HG02571 (cell line): Measurements from ENCODE around the gene ZNF764.
"Not testable (repeated sequence)": the region's sequence is repeated elsewhere in the genome, so short reads cannot be mapped to it uniquely, and the experiment has no call there.

Experiments
- ATAC-seq: cut with Tn5 transposase; IDR thresholded peaks from one replicate; pipeline ENCODE4 v1.9.1; 2021; ENCODE audit warnings: mild to moderate bottlenecking, moderate library complexity; ENCODE audit not compliant: unreplicated experiment

The ZNF764 gene

GRCh38 chr16:30528799-30529457 is 29.2 kb downstream of the ZNF764 start:
- ATAC-seq: no peak

DNA sequence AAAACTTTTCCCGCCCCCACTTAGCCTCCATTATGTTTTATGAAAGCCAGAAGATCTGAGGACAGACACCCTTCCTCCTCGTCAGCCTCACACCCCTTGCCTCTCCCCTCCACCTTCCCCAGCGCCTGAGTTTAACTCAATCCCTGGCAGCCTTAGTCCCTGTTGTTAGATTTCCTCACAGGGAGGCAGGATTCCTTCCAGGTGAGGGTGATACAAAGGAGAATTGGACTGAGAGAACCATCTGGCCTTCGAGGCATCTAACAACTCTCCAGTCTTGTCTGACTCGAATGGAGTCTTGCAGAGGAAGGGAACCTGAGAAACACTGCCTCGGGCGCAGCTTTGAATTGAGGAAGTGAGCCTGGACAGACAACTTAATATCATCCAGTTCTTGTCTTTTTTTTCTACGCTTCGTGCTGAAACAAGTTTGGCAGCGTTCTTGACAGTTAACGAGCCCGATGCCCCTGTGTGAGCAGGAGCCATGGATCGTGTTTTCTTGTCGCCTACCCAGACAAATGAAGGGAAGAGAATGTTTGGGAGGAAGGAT is 30.5 kb downstream of the ZNF764 start:
- no peak for ATAC-seq

DNA sequence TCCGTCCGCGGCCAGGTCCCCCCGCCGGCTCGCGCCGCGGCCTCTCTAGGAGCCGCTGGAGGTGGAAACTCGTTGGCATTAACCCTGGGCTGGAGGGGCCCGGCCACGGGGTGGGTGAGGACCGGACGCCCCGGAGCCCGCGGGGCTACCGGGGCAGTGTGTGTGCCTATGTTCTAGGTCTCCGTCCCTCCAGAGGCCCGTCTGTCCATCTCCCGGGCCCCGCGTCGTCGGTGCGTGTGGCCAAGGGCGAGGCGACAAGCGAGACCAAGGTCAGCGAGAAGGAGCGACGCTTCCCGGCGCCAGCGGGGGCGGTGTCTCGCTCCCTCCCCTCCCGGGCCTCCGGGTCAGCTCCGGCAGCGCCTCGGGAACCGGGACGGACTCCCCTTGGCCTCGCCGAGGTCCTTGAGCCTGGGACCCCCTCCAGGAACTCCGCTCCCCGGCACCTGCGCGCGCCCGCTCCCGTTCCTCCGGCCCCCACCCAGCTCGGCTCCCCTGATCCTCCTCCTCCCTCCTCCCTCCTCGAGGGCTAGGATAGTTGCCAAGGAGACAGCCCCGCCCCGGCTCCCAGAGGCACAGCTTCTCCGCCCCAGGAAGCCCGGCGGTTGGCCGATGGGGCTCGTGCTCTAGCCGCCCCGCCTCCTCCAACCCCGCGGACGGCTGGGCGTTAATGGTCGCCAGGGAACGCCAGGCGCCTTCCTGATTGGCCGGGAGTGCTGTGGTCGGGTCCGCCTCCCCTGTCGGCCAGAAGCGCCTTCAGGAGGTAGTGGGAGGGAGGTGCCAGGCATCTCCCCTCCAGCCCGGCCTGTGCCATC is 31.1 kb downstream of the ZNF764 start:
- peak; percentile 79 for ATAC-seq

- ATAC-seq: peak; percentile 30
Measured at GRCh38 chr16:30526137-30526822, 31.9 kb downstream of the ZNF764 start, which contains the start of gene ZNF768. Gene ZNF768 (minus strand): TSS chr16:30526566. CDS start chr16:30526413, 153 bp downstream.

DNA sequence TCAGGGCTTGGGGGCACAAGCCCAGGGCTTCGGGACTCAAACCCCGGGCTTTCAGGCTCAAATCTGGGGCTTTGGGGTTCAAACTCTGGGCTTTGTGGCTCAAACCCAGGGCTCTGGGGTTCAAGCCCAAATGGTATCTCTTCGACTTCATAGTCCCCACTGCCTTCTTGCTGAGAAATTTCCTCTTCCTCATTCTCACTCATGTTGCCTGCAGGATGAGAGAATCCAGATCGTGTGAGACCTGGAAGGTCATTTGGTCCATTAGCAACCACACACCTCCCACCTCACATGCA is 32.4 kb downstream of the ZNF764 start:
- no peak for ATAC-seq

DNA sequence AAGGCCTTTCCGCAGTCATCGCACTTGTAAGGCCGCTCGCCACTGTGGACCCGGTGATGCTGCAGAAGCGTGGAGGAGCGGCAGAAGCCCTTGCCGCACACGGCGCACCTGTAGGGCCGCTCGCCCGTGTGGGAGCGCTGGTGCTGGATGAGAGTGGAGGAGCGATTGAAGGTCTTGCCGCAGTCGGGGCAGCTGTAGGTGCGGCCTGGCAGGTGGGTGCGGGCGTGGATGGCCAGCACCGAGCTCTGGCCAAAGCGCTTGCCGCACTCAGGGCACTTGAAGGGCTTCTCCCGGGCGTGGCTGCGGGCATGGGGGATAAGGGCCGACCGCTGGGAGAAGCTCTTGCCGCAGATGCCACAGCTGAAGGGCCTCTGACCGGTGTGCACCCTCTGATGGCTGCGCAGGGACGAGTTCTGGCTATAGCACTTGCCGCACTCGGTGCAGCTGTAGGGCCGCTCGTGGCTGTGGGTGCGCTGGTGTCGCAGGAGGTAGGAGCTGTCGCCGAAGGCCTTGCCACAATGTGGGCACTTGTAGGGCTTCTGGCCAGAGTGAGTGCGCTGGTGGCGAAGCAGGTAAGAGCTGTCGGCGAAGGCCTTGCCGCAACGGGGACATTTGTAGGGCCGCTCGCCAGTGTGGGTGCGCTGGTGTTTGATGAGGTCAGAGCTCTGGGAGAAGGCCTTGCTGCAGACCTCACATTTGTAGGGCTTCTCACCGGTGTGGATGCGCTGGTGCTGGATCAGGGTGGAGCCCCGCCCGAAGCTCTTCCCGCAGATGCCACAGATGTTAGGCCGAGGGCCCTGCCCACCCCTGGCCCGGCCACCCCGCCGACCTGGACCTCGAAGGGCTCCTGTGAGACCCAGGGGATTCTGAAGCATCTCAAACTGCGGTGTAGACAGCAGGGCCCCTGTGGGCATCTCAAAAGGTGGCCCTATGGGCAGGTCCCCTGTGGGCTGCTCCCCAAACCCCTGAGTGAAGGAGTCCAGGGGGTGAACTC is 33.3 kb downstream of the ZNF764 start:
- ATAC-seq: no peak

- ATAC-seq: no peak
Measured at GRCh38 chr16:30523768-30524574, 34.2 kb downstream of the ZNF764 start.

GRCh38 chr16:30522702-30523463 is 35.3 kb downstream of the ZNF764 start:
- not testable (repeated sequence) for ATAC-seq

DNA sequence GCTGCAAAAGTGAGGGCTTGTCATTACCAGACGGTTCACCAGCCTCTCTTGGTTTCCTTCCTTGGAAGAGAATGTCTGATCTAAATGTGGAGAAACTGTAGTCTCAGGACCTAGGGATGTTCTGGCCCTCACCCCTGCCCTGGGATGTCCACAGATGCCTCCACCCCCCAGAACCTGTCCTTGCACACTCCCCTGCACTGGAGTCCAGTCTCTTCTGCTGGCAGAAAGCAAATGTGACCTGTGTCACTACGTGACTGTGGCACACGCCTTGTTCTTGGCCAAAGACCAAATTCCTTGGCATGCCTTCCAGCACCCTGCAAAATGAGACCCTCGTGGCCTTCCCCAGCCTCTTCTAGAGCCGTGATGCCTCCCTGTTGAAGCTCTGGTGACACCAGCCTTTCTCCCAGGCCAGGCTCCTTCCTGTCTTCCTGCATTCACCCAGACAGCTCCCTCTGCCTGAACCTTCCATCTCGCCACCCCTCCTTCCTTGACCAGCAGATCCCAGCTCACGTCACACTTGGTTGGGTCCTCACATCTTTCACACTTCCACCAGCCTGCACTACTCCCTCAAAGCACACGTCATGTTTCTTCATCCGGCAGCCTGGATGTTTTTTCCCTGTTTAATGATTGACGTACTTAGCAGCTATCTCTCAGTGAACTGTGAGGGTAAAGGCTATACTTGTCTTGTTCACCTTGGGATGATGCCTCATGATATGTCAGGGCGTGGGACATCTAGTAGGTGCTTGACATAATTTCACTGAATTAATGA is 36.1 kb downstream of the ZNF764 start:
- ATAC-seq: no peak

GRCh38 chr16:30521476-30521872 is 36.7 kb downstream of the ZNF764 start:
- no peak for ATAC-seq

- ATAC-seq: no peak
Measured at GRCh38 chr16:30519120-30520049, 38.8 kb downstream of the ZNF764 start.

- ATAC-seq: no peak
Measured at GRCh38 chr16:30518552-30518951, 39.6 kb downstream of the ZNF764 start.

DNA sequence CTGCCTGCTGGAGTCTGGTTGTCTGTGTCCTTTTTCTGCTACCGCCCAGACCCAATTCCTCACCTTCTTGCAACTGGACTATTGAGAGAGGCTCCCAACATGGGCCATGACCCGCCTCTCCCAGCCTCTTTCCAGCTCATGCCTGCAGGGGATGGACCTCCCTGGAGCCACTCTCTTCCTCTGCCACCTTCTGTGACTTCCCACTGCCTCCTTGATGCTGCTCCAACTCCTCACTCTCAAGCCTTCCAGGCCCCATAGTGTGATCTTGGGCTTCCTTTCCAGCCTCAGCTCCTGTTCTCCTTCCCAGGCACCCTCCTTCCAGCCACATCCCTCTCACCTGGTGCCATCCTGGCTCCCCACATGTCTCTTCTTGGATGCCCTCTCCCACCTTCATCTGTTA is 42.9 kb downstream of the ZNF764 start:
- no peak for ATAC-seq

- ATAC-seq: no peak
Measured at GRCh38 chr16:30511509-30511908, 46.7 kb downstream of the ZNF764 start.

DNA sequence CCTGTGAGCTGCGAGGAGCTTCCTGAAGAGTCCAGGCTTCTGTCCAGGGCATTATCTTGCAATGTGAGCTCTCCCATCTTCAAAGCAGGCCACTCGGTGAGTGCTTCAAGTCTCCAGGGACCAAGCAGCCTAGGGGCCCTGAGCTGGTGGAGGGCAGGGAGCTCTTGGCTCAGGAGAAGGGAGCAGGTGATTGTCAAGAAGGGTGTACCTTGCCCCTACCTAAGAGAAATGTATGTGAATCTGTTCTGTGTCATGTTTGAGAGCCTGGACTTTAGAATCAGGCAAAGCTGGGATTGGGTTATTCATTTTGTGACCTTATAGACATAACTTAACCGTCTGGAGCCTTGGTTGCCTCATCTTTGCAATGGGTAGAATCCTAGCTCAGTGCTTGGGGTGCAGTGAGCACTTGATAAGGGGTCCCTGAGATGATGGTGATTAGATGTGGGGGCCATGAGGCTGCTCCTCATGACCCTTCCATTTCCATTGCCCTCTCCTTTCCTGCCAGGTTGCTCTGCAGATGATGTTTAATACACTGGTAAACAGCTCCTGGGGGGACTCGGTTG is 47.7 kb downstream of the ZNF764 start:
- no peak for ATAC-seq

DNA sequence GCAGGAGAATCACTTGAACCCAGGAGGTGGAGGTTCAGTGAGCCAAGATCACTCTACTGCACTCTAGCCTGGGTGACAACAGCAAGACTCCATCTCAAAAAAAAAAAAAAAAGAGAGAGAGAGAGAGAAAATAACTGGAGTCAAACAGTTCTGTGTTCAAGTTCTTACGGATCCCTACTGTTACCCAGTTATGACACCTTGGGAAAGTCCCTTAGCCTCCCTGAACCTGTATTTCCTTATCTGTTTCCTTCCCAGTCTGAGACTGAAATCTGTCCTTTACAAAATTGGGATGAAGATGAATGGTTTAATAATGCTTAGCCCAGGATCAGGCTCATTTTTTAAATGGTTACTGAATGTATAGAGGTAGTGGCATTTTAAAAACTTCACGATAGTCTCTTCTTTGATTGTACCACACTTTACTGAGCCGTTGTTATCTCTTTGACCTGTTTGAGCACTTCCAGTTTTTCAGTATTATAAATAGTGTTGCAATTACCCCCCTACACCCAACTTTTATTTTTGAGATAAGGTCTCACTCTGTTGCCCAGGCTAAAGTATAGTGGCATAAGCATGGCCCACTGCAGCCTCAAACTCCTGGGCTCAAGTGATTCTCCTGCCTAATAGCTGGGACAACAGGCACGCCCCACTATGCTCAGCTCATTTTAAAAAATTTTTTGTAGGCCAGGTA is 49.0 kb downstream of the ZNF764 start:
- no peak for ATAC-seq
